Activated T-helper 1 cell treated with anti-CD3 and anti-CD28 coated beads, Interleukin-12 subunit alpha, Interleukin-12 subunit beta, Interleukin-2, Interleukin-4 antibody, amounts not matched to agents 30 ng/mL and 10 ng/mL and 1 ng/mL, durations not matched to agents 14 hours and 24 hours and 36 hours (primary cell): Measurements from ENCODE around the gene AIF1. TPM values are rescaled to one million over a fixed set of nuclear protein-coding genes. Genes with fewer than 3 reads are reported as not detected.

Experiments
- DNase-seq: peaks from one replicate; pipeline ENCODE4 v3.0.0; 2021; ENCODE audit warnings: low spot score
- H3K27ac Mint-ChIP-seq: one replicate; pipeline ENCODE4 v1.8.0; 2021; ENCODE audit warnings: mild to moderate bottlenecking, mixed read lengths
- H3K27me3 Mint-ChIP-seq: one replicate; pipeline ENCODE4 v1.8.0; 2022; ENCODE audit warnings: mild to moderate bottlenecking, moderate library complexity, mixed read lengths; ENCODE audit not compliant: insufficient read depth
- H3K36me3 Mint-ChIP-seq: one replicate; pipeline ENCODE4 v1.8.0; 2021; ENCODE audit warnings: low read depth, mixed read lengths
- H3K4me1 Mint-ChIP-seq: one replicate; pipeline ENCODE4 v1.8.0; 2021; ENCODE audit warnings: low read depth, mixed read lengths
- H3K4me3 Mint-ChIP-seq: one replicate; pipeline ENCODE4 v1.8.0; 2021; ENCODE audit warnings: mild to moderate bottlenecking, moderate library complexity, mixed read lengths
- H3K9me3 Mint-ChIP-seq: one replicate; pipeline ENCODE4 v1.8.0; 2021; ENCODE audit warnings: mixed read lengths
- intact Hi-C: fragments of 100-400 bp; cut with micrococcal nuclease; formaldehyde crosslinking; loops from one replicate; pipeline ENCODE4 v1.15.1; 2024
- total RNA-seq: library from RNA; stranded (reverse); gene quantifications from 2 replicates; pipeline ENCODE4 v1.2.3, GENCODE V29; 2022

The AIF1 gene
- total RNA-seq, result 55.5 and 61.5 TPM in 2 replicates

- Mint-ChIP-seq H3K4me3 (peak within 1 kb of the TSS; percentile 74), H3K36me3 (peaks cover 4% of the 10 kb centered on the region)
Observed at GRCh38 chr6:31614684-31615578, at the start of gene AIF1. TSS of gene AIF1 (plus strand) at chr6:31615234. CDS start at chr6:31615330, 96 bp downstream.

GRCh38 chr6:31567531-31568370, 47.3 kb upstream of the AIF1 start:
- no peaks in the 10 kb centered on the region for H3K9me3 Mint-ChIP-seq
- peak overlapping the region; percentile 72 for H3K4me3 Mint-ChIP-seq
- peaks cover 11% of the 10 kb centered on the region for H3K27me3 Mint-ChIP-seq
- peaks cover 21% of the 10 kb centered on the region for H3K36me3 Mint-ChIP-seq
- peak overlapping the region; percentile 63 for H3K27ac Mint-ChIP-seq
- intact Hi-C loops, result loop anchor here (1.0 to 2.0 kb wide), 3 partner anchors 7 to 17 kb away; no protein-coding TSS in a partner anchor
- peaks cover 80% of the 10 kb centered on the region for H3K4me1 Mint-ChIP-seq
- no peak for DNase-seq

More at GRCh38 chr6:31614684-31615578, at the start of gene AIF1:
- Mint-ChIP-seq H3K27me3 (no peaks in the 10 kb centered on the region), H3K27ac (peak within 1 kb of the TSS; percentile 72), H3K4me1 (peaks cover 28% of the 10 kb centered on the region), H3K9me3 (no peaks in the 10 kb centered on the region)
- intact Hi-C loops, result loop anchor here (5.0 kb wide), 1 partner anchor 343 kb away; the partner anchor contains the start of gene HLA-C
- DNase-seq, result no peak

GRCh38 chr6:31568537-31568961, 46.5 kb upstream of the AIF1 start:
- intact Hi-C loops, result loop anchor here (1.0 to 2.0 kb wide), 3 partner anchors 8 to 16 kb away; no protein-coding TSS in a partner anchor
- peaks cover 26% of the 10 kb centered on the region for H3K36me3 Mint-ChIP-seq
- peak; percentile 79 for DNase-seq
- H3K27me3 Mint-ChIP-seq, result peaks cover 11% of the 10 kb centered on the region
- peak overlapping the region; percentile 72 for H3K4me3 Mint-ChIP-seq
- H3K9me3 Mint-ChIP-seq, result no peaks in the 10 kb centered on the region
- peak overlapping the region; percentile 63 for H3K27ac Mint-ChIP-seq
- H3K4me1 Mint-ChIP-seq, result peaks cover 82% of the 10 kb centered on the region

- intact Hi-C loops, result loop anchor here (2.0 to 5.0 kb wide), 3 partner anchors 15 to 1282 kb away; partner anchors contain the start of genes CLIC1, PSMB9 and TAP1
- Mint-ChIP-seq H3K4me1 (peaks cover 87% of the 10 kb centered on the region), H3K27ac (no peak overlapping the region), H3K9me3 (no peaks in the 10 kb centered on the region), H3K27me3 (peaks cover 9% of the 10 kb centered on the region), H3K4me3 (no peak overlapping the region), H3K36me3 (peaks cover 26% of the 10 kb centered on the region)
- DNase-seq, result no peak
Observed at GRCh38 chr6:31569861-31570536, 45.0 kb upstream of the AIF1 start.

GRCh38 chr6:31572041-31572911, 42.8 kb upstream of the AIF1 start, which contains the start of gene LTA:
TSS of gene LTA (plus strand) at chr6:31572289. CDS start at chr6:31572743, 454 bp downstream.
- H3K27me3 Mint-ChIP-seq, result peaks cover 5% of the 10 kb centered on the region
- intact Hi-C loops, result loop anchor here (1.0 to 5.0 kb wide), 3 partner anchors 9 to 1280 kb away; partner anchors contain the start of genes CLIC1, PSMB9 and TAP1
- DNase-seq, result peak; percentile 71

GRCh38 chr6:31573239-31574105, 41.6 kb upstream of the AIF1 start:
- peaks cover 46% of the 10 kb centered on the region for H3K36me3 Mint-ChIP-seq
- H3K4me3 Mint-ChIP-seq, result peak overlapping the region; percentile 92
- peaks cover 81% of the 10 kb centered on the region for H3K4me1 Mint-ChIP-seq
- H3K9me3 Mint-ChIP-seq, result no peaks in the 10 kb centered on the region
- H3K27ac Mint-ChIP-seq, result peak overlapping the region; percentile 81
- intact Hi-C loops, result loop anchor here (2.0 to 5.0 kb wide), 3 partner anchors 47 to 1279 kb away; partner anchors contain the start of genes CLIC1, PRRC2A, PSMB9 and TAP1
- no peak for DNase-seq
- H3K27me3 Mint-ChIP-seq, result peaks cover 2% of the 10 kb centered on the region

More at GRCh38 chr6:31572041-31572911, 42.8 kb upstream of the AIF1 start, which contains the start of gene LTA:
- Mint-ChIP-seq H3K4me1 (peaks cover 85% of the 10 kb centered on the region), H3K27ac (peak within 1 kb of the TSS; percentile 81), H3K9me3 (no peaks in the 10 kb centered on the region), H3K4me3 (peak within 1 kb of the TSS; percentile 92), H3K36me3 (peaks cover 39% of the 10 kb centered on the region)

GRCh38 chr6:31574106-31575061, 40.6 kb upstream of the AIF1 start:
- intact Hi-C loops, result loop anchor here (1.0 to 5.0 kb wide), 6 partner anchors 15 to 1278 kb away; partner anchors contain the start of genes CLIC1, NFKBIL1, PRRC2A and PSMB9
- no peak for DNase-seq
- Mint-ChIP-seq H3K4me1 (peaks cover 81% of the 10 kb centered on the region), H3K27ac (peak overlapping the region; percentile 81), H3K4me3 (peak overlapping the region; percentile 92), H3K27me3 (peaks cover 2% of the 10 kb centered on the region), H3K9me3 (no peaks in the 10 kb centered on the region), H3K36me3 (peaks cover 55% of the 10 kb centered on the region)

- Mint-ChIP-seq H3K4me3 (peak within 1 kb of the TSS; percentile 92), H3K4me1 (peaks cover 81% of the 10 kb centered on the region), H3K27ac (peak within 1 kb of the TSS; percentile 81), H3K27me3 (peaks cover 2% of the 10 kb centered on the region), H3K36me3 (peaks cover 61% of the 10 kb centered on the region), H3K9me3 (no peaks in the 10 kb centered on the region)
- intact Hi-C loops, result loop anchor here (1.0 to 5.0 kb wide), 4 partner anchors 16 to 378 kb away; partner anchors contain the start of genes NFKBIL1 and PRRC2A
- DNase-seq, result peak; percentile 85
Observed at GRCh38 chr6:31575335-31575901, 39.6 kb upstream of the AIF1 start, which contains the start of gene TNF. TSS of gene TNF (plus strand) at chr6:31575565. CDS start at chr6:31575742, 177 bp downstream.

GRCh38 chr6:31575952-31576685, 38.9 kb upstream of the AIF1 start:
- intact Hi-C loops, result loop anchor here (1.0 to 5.0 kb wide), 5 partner anchors 8 to 379 kb away; partner anchors contain the start of genes NFKBIL1 and PRRC2A
- Mint-ChIP-seq H3K36me3 (peaks cover 67% of the 10 kb centered on the region), H3K27me3 (peaks cover 2% of the 10 kb centered on the region), H3K4me1 (peaks cover 78% of the 10 kb centered on the region), H3K9me3 (no peaks in the 10 kb centered on the region), H3K27ac (peak overlapping the region; percentile 81), H3K4me3 (peak overlapping the region; percentile 92)
- DNase-seq, result no peak
